HG03025 (cell line): ENCODE measurements around the gene PIF1.
"Not testable (repeated sequence)": the region's sequence is repeated elsewhere in the genome, so short reads cannot be mapped to it uniquely, and the experiment has no call there.

Experiments used
- ATAC-seq: cut with Tn5 transposase; IDR thresholded peaks from one replicate; pipeline ENCODE4 v1.9.1; 2021; ENCODE audit warnings: mild to moderate bottlenecking, moderate library complexity; ENCODE audit not compliant: unreplicated experiment, low FRiP score

The PIF1 gene

DNA sequence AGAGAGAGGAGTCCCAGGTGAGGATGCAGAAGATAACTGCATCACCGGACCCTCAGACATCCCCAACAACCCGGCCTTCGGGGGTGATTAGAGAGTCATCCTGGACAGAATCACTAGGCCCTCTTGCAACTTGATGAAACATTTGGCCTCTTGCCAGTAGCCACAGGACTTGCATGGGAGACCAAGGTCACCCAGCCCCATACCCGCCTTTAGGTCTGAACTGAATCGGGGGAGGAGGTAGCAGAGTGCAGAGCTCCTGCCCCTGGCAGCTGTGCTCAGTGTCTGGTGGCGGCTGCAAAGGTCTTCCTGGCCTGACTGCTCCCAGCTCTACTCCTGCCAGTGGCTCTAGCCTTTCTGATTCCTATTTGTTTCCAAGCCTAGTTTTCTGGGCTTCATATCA lies 12.4 kb downstream of the PIF1 start:
- ATAC-seq: no peak

DNA sequence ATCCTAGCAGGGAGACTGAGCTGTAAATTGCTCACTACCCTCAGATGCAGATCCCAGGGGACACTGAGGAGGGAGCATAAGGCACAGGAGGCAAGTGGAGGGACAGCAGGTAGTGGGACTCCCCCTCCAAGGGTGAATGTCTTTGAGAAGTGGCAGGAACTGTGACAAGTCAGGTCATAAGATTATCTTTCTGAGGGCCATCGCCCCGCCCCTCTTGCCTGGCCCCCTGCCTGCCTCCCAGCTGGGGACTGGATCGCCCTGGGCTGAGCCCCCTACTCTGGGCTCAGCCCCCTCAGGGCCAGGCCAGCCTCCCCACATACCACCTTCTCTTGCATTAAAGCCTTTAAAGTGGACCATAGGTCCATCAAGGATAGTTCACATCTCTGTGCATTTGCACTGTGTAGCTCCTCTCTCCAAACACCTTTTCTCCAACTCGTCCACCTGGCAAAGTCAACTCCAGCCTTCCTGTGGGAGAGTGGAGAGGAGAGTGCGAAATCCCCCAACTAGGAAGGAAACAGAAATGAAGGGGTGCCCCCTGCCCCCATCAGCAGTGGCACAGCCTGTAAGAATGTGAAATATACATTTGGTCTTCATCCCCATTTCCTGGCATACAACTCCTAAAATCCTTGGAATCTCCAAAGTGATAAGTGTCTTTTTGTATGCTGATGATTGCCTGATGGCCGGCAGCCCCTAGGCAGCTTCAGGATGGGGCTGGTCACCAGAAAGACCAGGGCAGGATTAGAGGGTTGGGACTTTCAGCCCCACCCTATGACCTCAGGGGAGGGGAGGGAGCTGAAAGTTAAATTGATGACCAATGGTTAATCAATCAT lies 14.7 kb downstream of the PIF1 start:
- no peak for ATAC-seq

DNA sequence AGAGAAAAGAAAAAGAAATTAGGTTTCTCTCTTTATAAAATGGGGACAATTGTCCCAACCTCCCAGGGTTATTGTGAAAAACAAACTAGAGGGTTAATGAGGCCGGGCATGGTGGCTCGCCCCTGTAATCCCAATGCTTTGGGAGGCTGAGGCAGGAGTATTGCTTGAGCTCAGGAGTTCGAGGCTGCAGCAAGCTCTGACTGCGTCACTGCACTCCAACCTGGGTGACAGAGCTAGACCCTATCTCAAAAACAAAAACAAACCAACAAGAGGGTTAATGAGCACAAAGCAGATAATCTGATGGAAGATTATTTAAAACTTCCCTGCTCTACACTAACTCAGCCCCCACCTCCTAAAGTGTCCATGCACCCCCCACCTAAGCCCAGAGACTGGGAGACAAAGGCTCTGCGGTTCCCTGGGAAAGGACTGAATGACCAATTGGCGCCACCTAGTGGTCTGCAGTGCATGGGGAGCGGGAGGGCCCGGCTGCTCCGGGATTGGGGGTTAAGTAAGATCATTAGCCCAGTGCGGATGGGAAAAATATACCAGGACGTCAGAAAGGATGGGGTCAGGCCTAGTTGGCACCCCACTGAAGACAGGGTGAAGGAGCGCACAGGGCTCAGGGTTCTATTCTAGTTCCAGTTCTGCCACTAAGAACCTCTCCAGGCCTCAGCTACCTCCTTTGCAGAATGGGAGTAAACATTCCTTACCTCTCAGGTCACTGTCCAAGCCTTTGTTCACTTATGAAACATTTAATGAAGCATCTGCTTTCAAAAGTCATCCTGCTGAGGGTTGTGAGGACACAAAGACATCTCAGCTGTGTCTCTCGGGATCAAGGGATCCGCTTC lies 15.6 kb downstream of the PIF1 start:
- no peak for ATAC-seq

DNA sequence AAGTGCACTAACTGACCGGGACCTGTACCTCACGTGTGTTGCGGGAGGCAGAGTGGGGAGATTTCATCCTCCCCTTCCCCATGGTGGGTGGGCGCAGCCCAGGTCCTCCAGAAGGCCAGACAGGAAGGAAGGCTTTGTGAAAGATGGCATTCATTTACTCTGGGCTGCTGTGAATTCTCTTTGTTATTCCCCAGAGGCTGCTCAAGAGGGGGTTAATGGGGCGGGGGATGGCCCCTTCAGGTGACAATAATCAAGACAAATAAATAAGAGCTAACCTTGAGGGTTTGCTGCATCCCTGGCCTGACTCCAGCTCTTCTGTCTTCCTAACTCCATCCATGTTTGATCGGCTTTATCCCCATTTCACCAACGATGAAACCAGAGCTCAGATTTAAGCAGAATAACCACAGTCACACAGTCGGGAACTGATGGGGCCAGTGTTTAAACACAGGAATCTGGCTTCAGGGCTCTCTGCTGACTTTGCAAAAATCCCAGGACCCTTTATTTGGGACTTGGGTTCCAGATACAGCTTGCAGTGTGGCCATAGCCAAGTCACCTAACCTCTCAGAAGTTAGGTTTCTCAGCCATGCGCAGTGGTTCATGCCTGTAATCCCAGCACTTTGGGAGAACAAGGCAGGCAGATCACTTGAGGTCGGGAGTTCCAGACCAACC lies 16.5 kb downstream of the PIF1 start:
- no peak for ATAC-seq

DNA sequence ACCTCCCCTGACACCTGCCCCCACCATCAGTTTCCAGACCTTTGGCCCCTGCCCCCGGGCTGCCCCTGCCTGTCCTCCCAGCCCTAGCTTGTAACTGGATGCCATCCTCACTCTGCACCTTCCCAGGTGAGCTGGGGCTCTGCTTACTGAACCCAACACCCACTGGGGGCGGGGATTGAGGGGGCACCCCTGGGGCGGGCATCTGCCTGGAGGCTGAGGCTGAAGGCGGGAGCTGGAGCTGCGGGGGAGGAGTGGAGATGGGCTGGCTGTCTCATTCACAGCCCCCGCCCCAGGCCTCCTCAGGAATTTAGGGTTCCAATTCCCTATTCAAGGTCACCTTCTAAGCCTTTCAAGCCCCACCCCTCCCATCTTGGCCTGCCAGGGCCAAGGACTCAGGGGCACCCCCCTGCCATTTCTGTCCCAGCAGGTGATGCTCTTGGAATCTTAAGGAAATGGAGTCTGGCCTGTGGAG lies 17.7 kb downstream of the PIF1 start:
- ATAC-seq: no peak

DNA sequence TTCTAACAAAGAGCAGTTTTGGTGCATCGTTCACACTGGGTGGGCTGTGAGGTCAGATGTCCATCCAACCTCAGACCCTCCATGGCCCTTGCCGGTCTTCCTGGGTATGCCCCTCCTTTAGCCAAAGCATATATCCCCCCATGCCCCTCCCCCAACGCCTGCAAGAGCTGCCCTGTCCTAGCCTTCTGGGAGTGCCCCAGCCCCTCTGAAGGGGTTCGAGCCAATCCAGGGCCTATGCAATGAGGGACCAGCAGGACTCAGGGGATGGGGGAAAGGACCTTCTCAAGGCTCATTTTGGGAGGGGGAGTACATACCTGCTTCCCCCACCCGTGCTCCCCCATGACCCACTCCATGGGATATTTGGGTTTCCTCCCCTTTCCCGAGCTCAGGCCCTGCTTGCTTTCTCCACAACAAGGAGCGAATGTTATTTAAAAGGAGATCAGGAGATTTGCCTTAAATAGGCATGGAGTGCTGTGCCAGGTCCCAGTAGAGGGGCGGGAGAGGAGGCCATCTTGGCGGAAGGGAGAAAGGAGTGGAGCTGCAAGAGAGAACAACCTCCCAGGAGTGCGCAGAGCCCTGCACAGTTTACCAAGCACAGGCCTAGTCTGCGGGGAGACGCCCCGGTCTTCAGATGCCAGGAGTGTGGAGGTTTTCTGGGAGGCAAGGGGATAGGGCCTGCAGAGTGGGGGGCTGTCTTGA lies 18.2 kb downstream of the PIF1 start:
- no peak for ATAC-seq

DNA sequence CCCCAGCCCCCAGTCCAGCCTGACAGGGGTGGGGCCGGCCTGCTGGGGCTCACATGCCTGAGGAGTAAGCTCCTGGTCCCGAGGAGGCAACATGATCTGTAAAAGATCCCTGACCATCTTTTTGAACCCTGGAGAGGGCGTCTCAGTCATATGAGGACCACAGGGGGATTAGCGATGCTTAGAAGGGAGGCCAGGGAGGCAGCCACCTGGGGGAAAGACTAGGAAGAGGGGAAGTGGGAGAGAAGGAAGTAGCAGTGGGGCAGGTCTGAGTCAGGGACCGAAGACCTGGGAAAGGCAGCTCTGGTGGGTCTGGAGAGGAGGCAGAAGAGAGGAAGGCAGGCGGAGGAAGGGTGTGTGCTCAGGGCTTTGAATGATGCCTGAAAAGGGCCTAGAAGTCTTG lies 18.9 kb downstream of the PIF1 start:
- no peak for ATAC-seq

DNA sequence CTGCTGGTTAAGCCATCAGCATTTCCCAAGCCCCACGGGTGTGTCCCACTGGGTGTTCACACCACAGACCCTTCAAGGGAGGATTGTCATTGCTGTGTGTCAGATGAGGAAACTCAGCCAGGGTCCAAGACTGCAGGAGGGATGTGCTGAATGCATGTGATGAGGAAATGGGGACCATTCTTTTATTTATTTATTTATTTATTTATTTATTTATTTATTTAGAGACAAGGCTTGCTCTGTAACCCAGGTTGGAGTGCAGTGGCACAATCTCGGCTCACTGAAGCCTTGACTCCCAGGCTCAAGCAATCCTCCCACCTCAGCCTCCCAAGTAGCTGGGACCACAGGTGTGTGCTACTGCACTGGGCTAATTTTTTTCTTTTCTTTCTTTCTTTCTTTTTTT lies 20.8 kb downstream of the PIF1 start:
- no peak for ATAC-seq

DNA sequence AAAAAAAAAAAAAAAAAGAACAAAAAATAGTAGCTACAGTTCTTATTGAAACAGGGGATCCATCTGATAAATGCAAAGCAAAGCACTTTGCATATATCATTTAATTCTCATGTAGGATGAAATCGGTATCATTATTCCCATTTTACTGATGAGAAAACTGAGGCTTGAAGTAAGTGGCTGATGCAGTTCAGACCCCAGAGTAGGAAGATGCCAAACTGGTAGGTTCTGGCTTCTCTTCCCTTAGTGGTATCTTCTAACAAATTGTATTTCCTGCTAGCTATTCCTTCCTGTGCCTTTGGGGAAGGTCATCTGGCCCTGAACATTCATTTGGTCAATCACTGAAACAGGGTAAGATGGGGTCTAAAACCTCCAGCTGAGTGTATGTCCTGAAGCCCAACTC lies 21.9 kb downstream of the PIF1 start:
- ATAC-seq: no peak

DNA sequence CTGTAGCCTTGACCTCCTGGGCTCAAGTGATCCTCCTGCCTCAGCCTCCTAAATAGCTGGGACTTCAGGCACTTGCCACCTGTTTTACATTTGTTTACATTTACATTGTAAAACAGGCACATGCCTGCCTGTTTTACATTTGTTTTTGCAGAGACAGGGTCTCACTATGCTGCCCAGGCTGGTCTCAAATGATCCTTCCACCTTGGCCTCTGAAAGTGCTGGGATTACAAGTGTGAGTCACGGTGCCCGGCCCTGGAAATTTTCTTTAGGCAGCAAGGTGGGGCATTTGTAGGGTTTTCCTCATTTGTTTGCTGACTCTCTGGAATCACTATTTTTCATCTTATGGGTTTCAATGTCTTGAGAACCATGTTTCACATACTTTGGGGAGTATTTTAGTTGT lies 25.0 kb downstream of the PIF1 start:
- ATAC-seq: no peak

DNA sequence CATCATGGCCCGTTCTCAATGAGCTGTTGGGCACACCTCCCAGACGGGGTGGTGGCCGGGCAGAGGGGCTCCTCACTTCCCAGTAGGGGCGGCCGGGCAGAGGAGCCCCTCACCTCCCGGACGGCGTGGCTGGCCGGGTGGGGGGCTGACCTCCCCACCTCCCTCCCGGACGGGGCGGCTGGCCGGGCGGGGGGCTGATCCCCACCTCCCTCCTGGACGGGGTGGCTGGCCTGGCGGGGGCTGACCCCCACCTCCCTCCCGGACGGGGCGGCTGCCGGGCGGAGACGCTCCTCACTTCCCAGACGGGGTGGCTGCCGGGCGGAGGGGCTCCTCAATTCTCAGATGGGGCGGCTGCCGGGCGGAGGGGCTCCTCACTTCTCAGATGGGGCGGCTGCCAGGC lies 26.5 kb downstream of the PIF1 start:
- not testable (repeated sequence) for ATAC-seq

DNA sequence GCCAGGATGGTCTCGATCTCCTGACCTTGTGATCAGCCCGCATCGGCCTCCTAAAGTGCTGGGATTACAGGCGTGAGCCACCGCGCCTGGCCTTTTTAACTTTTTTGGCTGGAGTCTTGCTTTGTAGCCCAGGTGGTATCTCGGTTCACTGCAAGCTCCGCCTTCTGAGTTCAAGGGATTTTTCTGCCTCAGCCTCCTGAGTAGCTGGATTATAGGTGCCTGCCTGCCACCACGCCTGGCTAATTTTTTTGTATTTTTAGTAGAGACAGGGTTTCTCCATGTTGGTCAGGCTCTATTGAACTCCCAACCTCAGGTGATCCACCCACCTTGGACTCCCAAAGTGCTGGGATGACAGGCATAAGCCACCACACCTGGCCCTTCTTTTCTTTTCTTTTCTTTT lies 29.5 kb downstream of the PIF1 start:
- not testable (repeated sequence) for ATAC-seq

DNA sequence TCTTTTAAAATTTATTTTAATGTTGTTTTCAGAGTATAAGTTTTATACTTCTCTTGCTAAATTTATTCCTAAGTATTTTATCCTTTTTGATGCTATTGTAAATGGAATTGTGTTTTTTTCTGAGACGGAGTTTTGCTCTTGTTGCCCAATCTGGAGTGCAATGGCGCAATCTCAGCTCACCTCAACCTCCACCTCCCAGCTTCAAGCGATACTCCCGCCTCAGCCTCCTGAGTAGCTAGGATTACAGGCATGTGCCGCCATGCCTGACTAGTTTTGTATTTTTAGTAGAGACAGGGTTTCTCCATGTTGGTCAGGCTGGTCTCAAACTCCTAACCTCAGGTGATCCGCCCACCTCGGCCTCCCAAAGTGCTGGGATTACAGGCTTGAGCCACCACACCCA lies 30.1 kb downstream of the PIF1 start:
- ATAC-seq: not testable (repeated sequence)

DNA sequence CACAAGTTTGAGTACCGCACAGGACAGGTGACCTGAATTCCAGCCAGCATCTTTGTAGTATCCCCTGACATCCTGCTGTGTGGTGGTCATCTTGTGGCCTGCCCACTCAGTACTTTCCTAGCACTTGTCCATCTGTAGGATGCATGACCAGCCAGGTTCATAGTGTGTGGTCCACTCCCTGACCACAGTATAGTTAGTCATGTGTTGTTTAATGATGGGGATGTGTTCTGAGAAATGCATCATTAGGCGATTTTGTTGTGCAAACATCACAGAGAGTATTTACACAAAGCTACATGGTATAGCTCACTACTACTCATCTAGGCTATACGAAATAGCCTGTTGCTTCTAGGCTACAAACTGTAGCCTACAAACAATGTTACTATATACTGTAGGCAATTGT lies 33.2 kb downstream of the PIF1 start:
- ATAC-seq: no peak

DNA sequence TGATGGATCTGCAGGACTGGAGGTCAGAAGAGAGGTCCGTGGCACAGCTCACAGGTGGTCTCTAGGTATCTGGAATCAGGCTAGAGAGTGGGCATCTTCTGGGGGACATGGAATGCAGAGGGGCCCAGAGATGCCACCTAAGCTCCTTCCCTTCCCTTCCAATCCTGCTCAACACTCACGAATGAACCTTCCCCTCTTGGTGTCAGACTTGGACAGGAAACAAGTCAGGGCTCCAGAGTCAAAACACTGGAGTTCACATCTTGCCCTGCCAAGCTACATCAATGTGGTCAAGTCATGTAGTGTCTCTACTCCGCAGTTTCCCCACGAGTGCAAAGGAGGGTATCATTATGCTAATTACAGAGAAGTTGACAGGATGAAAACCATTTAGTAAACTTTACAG lies 34.0 kb downstream of the PIF1 start:
- ATAC-seq: no peak

DNA sequence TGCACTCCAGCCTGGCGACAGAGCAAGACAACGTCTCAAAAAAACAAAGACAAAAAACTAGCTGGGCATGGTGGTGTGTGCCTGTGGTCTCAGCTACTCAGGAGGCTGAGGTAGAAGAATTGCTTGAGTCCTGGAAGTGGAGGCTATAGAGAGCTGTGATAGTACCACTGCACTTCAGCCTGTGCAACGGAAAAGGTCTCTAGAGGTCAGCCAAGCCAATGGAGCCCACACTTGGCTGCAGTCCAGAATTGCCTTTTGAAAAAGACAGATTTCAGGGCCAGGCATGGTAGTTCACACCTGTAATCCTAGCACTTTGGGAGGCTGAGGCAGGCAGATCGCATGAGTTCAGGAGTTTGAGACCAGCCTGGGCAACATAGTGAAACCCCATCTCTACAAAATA lies 41.7 kb downstream of the PIF1 start:
- ATAC-seq: no peak

DNA sequence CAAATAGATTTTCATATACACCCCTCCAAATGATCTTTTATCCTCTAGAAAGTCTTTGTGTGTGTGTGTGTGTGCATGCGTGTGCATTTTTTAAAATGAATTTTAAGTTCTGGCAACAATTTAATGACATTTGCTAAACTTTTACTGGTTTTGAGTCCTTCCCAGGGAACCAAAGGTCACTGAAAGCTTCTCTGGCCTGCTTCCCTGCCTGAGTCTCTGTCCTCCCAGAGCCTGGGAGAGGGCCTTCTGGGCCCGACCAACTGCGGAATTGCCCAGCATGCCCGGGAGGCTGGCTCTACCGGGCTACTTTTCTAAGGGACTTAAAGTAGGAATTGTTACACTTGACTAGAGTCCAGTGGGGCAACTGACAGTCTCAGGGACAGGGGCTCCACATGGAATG lies 42.7 kb downstream of the PIF1 start:
- ATAC-seq: no peak

DNA sequence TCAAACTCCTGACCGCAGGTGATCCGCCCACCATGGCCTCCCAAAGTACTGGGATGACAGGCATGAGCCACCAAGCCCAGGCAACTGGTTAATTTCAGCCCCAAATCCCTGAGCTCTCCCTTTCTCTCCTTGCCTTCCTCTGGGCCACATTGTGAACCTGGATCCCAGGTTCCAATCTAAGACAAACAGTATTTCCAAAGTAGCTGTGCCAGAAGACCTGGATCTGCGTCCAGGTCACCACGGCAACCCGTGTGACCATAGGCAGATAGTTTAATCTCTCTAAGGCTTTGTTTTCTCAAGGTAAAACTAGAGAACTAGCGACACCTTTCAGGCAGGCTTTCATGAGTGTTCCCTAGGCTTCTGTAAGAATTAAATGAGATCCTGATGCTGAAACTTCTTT lies 44.1 kb downstream of the PIF1 start:
- ATAC-seq: no peak

DNA sequence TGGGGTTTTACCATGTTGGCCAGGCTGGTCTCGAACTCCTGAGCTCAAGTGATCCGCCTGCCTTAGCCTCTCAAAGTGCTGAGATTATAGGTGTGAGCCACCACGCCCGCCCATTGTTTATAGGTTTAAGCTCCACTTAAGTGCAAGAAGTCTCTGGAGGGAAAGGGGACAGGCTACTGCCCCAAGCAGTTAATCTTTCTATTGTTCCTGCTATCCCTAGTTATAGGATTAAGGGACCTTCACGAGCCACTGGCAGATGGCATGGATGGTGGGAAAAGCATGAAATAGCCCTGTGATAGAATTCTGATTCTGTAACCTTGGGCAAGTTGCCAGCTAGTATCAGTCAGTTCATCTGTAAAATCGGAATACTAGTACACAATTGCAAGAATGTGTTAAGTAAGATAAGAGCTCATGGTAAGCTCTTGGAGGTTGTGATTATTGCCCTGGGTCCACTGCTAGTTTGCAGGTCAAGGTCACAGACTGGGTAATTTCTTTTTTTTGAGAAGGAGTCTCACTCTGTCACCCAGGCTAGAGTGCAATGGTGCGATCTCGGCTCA lies 44.8 kb downstream of the PIF1 start:
- ATAC-seq: no peak

DNA sequence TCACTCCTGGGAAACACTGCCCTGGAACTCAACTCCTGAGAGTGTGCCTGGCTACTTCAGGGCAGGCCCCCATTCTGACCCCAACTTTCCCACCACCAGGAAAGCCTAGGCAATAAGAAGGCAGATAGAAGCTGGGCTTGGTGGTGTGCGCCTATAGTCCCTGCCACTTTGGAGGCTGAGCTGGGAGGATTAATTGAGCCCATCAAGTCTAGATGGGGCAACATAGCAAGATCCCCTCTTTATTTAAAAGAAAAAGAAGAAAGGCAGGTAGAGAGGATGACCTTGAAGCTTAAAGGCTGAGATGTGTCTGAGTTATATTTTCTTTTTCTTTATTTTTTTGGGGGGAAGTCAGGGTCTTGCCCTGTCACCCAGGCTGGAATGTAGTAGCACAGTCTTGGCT lies 45.8 kb downstream of the PIF1 start:
- no peak for ATAC-seq
